HG03025 (cell line): ENCODE measurements around the gene ZNF274.
"Not testable (repeated sequence)": the region's sequence is repeated elsewhere in the genome, so short reads cannot be mapped to it uniquely, and the experiment has no call there.

Experiments
- ATAC-seq: cut with Tn5 transposase; IDR thresholded peaks from one replicate; pipeline ENCODE4 v1.9.1; 2021; ENCODE audit warnings: mild to moderate bottlenecking, moderate library complexity; ENCODE audit not compliant: unreplicated experiment, low FRiP score

The ZNF274 gene

DNA sequence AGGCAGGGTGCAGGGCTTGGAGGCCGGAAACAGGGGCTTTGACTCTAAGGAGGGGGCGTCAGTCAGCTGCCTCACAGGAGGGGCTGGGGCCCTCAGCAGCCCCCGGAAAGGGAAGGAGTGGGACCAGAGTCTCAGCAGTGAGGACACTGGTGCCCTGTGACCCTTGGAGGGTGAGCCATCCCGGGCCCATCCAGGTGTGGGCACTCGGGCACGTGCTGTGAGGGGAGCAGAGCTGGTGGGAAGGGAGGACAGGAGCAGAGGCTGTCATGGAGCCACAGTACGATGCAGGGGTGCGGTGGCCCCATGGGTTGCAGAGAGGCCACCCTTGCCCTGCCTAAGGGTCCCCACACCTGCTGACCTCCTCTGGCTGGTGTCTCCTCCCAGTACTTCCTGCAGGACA, 26.7 kb downstream of the ZNF274 start:
- no peak for ATAC-seq

DNA sequence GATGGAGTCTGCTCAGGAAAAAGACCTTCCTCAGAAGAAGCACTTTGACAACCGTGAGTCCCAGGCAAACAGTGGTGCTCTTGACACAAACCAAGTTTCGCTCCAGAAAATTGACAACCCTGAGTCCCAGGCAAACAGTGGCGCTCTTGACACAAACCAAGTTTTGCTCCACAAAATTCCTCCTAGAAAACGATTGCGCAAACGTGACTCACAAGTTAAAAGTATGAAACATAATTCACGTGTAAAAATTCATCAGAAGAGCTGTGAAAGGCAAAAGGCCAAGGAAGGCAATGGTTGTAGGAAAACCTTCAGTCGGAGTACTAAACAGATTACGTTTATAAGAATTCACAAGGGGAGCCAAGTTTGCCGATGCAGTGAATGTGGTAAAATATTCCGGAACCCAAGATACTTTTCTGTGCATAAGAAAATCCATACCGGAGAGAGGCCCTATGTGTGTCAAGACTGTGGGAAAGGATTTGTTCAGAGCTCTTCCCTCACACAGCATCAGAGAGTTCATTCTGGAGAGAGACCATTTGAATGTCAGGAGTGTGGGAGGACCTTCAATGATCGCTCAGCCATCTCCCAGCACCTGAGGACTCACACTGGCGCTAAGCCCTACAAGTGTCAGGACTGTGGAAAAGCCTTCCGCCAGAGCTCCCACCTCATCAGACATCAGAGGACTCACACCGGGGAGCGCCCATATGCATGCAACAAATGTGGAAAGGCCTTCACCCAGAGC, 29.6 kb downstream of the ZNF274 start:
- no peak for ATAC-seq

DNA sequence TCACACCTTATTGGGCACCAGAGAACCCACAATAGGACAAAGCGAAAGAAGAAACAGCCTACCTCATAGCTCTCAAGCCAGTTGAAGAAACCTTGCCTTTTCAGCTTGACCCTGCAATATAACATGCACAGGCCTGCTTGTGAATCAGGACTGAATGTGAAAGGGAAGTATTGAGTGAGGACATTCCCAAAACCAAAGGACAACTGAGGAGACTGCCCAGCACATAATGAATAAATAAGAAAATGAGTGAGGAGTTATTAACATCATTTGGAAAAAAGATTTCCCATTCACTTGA, 30.2 kb downstream of the ZNF274 start:
- no peak for ATAC-seq

DNA sequence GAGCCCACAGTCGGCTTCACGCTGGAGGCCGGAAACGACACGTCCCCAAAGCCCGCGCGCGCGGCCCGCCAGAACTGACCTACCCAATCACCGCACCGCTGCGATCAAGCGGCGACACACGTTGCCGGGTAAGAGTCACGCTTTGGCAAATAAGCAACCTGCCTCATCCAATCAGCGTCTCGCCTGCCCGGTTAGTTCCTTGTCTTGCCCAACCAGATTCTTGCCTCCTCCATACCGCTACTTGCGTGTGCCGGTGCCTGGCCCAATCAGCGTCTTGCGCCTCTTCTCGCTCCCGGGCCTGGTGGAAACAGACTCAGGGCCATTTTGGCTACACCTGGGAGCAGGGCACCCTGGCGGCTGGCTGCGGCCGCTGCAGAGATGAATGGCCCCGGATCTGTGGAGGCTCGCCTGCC, 34.2 kb downstream of the ZNF274 start:
- ATAC-seq = no peak

DNA sequence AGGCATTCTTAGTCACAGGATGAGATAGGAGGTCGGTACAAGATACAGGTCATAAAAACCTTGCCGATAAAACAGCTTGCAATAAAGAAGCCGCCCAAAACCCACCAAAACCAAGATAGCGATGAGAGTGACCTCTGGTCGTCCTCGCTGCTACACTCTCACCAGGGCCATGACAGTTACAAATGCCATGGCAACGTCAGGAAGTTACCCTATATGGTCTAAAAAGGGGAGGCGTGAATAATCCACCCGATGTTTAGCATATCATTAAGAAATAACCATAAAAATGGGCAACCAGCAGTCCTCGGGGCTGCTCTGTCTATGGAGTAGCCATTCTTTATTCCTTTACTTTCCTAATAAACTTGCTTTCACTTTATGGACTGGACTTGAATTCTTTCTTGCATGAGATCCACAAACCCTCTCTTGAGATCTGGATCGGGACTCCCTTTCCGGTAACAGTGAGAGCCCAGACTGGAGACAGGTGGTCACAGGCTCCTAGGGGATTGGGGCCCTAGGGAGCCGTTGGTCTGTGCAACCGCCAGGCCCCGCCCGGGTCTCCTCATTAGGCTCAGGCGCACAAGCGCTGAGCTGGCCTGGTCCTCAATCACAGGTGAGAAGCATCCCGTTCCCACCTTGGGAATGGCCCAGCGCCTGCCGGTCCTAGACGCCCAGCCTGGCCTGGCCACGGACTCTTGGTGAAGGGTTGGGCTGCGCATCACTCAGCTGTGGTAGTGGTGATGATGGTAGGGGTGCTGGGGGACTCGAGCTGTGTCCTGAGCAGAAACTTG, 34.9 kb downstream of the ZNF274 start:
- ATAC-seq = no peak

DNA sequence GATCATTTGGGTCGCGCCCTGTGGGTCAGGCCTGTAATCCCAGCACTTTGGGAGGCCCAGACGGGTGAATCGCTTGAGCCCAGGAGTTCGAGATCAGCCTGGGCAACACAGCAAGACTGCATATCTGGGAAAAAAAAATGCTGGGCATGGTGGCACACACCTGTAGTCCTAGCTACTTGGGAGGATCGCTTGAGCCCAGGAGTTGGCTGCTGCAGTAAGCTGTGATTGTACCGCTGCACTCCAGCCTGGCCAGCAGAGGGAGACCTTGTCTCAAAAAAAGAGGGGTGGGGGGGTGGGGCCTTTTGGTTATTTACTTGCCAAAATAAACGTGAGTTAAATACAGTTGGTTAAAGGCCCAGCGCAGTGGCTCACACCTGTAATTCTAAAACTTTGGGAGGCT, 36.0 kb downstream of the ZNF274 start:
- no peak for ATAC-seq

DNA sequence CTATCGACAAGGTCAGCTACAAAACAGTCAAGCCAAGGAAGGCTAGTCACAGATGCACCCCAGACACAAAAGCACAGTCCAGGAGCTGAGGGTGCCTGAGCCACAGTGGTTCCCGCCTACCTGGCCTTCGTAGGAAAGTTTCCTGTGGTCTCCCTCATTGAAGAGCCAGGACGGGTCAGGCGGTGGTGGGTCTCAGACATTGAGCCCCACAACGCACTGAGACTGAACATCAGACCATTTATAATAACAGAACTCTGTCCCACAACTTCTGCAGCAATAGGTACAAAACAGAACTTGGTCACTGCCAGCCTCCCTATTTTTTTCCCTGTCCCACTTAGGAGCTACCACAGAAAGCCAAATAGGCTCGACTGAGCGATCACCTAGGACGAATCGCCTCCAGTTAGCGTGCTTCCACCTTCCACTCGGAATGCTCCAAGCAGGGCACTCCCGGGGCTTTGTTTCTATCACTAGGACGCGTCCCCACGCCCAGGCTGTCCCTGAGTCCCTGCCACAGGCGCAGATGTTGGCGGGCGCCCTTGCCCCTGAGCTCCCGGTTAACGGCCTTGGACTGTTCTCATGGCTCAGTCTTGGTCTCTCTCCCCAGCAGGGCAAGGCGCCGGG, 45.2 kb downstream of the ZNF274 start:
- peak; percentile 22 for ATAC-seq

DNA sequence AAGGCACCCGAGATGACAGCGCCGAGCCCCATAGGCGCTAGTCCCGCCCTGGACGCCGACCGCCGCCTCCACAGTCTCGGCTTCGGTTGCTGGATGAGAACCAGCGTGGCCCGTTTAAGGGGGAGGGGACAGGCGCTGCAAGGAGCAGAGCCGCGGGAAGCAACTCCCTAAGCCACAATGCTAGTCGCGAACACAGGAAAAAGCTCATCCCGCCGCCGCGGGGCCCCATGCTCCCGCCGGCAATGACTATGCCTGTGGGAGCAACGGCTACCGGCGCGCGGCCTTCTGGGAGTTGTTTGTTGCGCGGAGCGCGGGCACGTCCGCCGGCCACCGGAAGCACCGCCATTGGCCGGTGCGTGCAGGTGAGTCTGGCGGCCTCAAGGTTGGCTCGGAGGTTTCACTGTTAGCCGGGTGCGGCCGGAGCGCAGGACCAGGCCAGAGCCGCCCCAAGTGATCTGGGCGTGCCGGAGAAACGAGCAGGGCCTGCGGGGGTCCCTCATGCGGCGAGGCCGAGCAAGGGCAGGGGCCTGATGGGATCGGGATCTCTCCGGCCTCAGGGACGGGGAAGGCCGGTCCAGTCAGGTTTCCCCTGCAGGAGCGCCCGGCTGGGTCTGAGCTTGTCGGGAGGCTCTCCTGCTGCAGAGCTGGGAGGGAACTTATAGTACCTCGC, 45.9 kb downstream of the ZNF274 start, which contains the start of gene ZNF544:
TSS of gene ZNF544 (plus strand) at position 330 of the 670 bp plus-strand sequence. CDS start 15,110 bp downstream, outside the sequence.
- peak; percentile 80 for ATAC-seq

DNA sequence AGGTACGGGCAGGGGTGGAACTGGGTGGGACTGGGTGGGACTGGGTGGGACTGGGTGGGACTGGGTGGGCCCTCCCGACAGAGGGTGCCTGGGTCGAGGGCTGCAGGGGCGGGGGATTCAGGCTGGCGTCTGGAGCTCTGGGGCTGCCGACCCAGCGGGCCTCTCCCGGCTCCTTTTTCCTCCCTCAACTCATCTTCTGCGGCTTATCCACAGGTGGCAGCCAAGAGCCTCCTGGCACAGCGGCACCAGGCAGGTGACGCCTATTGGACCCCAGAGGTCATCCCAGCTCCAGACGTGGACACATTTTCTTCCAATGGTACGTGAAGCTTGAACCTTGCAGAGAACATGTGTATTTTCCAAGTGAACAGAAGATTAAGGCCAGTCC, 46.4 kb downstream of the ZNF274 start:
- no peak for ATAC-seq

DNA sequence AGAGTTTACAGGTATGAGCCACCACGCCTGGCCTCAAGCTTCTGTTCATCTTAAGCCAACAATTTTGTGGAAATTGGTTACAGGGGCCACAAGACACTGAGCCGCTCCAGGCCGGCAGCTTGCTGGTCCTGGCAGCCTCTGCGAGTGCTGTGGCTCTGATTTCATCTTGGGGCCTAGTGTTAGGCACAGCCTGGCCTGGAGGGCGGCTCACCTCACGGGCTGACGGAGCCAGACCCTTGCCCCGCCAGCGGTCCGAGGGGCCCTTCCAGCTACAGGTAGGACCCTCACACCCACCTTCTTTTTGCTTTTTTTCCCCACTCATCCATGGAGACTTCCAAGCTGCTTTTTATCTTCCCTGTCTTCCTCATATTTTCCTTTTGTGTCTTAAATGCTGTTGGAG, 54.5 kb downstream of the ZNF274 start:
- ATAC-seq = no peak

DNA sequence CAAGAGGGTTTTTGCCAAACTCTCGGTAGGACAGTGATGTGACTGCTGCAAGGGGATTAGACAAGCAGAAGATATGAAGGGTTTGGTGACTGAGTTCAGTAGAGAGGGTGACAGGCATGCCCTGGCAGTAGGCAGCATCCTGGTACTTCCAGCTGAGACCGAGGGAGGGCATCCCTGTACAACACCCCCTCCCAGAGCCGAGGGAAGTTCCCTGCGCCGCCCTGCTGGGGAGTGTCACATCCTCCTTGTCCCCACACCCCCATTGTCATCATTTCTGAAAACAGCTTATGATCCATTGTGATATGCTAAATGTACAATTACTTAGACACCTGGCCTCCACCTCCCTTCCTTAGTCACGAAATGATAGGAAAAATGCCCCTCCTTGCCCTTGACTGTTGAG, 60.5 kb downstream of the ZNF274 start:
- no peak for ATAC-seq

DNA sequence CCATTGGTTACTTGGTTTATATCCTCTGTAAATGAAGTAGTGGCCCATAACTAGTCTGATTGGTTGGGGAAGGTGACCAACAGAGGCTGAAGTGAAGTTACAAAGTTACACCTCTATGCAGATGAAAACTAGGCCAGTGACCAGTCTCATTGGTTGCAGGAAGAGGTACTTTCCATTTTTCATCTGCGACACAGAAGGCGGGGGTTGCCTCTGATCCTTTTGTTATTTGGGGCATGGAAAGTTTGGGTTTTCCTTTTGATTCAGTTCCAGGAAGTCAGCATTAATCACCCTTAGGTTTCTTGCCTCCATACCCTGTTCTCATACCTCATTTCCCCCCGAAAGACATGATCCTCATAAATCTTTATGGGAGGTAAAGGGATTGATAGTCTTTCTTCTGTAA, 66.0 kb downstream of the ZNF274 start:
- no peak for ATAC-seq

DNA sequence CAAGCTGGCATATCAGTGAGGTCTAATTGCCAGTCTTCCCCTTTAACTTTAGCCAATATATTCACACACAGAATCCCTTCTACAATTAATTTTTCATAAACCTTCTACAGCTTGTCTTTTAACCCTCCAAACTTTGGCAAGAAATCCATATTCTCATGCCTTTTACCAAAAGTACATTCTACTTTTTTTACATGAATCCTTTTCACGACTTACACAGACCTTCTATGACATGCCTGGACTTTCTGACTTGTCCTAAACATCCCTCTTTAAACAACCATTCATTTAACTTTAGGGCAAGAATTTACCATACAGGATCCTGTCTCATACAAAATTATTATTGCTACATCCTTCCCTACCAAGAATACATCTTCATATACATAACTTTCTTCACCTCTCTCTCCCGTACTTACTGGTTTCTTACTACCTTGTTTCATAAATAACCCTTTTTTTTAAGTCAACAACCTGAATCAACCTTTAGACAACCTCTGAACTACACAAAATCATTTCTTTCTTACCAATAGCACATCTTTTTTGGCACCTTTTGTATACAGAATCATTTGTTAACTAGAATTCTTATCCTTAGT, 69.3 kb downstream of the ZNF274 start:
- ATAC-seq = no peak

DNA sequence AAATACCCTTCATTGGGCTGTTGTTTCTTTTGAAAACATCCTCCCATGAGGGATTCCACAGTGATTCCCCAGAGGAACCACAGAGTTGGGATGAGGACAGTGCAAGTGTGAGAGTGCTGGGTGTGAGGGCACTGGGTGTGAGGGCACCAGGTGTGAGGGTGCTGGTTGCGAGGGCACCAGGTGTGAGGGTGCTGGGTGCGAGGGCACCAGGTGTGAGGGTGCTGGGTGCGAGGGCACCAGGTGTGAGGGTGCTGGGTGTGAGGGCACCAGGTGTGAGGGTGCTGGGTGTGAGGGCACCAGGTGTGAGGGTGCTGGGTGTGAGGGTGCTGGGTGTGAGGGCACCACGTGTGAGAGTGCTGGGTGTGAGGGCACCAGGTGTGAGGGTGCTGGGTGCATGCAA, 75.4 kb downstream of the ZNF274 start:
- ATAC-seq = not testable (repeated sequence)

DNA sequence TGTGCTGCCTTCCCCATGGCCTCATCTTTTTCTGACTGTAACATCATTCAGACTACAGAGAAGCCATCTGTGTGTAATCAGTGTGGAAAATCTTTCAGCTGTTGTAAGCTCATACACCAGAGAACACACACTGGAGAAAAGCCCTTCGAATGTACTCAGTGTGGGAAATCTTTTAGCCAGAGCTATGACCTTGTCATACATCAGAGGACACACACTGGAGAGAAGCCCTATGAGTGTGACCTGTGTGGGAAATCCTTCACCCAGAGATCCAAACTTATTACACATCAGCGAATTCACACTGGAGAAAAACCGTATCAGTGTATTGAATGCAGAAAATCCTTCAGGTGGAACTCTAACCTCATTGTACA, 78.7 kb downstream of the ZNF274 start:
- ATAC-seq = no peak

DNA sequence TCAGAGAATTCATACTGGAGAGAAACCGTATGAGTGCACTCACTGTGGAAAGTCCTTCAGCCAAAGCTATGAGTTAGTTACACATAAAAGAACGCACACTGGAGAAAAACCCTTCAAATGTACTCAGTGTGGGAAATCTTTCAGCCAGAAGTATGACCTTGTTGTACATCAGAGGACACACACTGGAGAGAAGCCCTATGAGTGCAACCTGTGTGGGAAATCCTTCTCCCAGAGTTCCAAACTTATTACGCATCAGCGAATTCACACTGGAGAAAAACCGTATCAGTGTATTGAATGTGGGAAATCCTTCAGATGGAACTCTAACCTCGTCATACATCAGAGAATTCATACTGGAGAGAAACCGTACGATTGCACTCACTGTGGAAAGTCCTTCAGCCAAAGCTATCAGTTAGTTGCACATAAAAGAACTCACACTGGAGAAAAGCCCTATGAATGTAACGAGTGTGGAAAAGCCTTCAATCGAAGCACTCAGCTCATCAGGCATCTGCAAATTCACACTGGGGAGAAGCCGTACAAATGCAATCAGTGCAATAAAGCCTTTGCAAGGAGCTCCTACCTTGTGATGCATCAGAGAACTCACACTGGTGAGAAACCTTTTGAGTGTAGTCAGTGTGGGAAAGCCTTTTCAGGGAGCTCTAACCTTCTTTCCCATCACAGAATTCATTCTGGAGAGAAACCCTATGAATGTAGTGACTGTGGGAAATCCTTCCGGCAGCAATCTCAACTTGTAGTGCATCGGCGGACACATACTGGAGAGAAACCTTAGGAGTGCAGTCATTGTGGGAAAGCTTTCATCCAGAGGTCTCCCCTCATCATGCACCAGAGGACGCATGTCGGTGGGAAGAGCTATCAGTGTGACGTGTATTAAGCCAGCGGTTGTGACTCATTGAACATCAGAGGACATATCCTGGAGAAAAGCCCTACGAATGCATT, 79.4 kb downstream of the ZNF274 start:
- no peak for ATAC-seq

DNA sequence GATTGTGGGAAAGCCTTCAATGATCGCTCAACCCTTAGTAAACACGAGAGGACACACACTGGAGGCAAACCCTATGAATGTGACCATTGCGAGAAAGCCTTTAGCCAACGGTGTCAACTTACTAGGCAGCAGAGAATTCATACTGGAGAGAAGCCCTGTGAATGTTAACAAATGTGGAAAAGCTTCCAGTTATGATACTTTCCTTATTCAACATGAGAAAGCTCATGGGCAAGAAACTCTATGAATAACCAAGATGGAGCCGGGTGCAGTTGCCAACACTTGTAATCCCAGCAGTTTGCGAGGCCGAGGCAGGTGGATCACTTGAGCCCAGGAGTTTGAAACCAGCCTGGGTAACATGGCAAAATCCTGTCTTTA, 80.0 kb downstream of the ZNF274 start:
- ATAC-seq = no peak
